GM21360 (cell line): Measurements from ENCODE around the gene P2RX3.
A peak's percentile ranks its signal among the peaks of the same experiment; 100 is the strongest.
"Not testable (repeated sequence)": the region's sequence is repeated elsewhere in the genome, so short reads cannot be mapped to it uniquely, and the experiment has no call there.

Experiments used
- ATAC-seq: cut with Tn5 transposase; IDR thresholded peaks from one replicate; pipeline ENCODE4 v1.9.1; 2021; ENCODE audit warnings: mild to moderate bottlenecking, moderate library complexity; ENCODE audit not compliant: unreplicated experiment

The P2RX3 gene

GRCh38 chr11:57394203-57394965, 56.2 kb downstream of the P2RX3 start:
- ATAC-seq: no peak

DNA sequence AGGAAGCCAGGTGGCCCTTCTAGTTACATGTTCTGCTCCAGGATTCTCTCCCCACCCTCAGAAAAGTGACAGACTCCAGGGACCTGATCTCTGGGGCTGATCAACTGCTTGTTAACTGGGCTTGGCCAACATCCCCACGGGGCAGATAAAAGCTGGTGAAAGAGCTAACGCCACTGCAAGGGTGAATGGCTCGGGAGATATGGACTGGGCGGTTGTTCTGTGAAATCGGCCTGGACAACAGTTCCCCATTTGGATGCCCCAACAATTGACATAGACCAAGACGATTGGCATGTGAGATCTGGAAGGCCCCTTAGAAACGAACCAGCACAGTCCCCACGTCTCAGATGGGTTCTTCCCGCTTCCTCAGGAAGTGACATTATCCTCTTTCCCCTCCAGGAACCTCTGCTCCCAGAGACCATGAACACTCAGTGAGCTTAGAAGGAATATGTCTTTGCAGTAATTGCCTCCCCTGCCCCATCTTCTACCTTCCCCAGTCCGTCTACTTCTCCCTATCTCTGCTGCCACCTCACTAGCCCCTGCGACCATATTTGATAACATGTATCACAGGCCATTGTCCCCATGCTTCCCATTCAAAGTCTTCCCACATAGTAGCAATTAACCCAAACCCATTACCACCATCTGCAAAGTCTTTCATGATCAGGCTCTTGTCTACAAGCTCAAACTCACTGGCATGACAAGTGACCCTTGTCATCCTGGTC, 57.9 kb downstream of the P2RX3 start:
- no peak for ATAC-seq

- no peak for ATAC-seq
These were observed 58.6 kb downstream of the P2RX3 start for GRCh38 chr11:57396744-57397143.

DNA sequence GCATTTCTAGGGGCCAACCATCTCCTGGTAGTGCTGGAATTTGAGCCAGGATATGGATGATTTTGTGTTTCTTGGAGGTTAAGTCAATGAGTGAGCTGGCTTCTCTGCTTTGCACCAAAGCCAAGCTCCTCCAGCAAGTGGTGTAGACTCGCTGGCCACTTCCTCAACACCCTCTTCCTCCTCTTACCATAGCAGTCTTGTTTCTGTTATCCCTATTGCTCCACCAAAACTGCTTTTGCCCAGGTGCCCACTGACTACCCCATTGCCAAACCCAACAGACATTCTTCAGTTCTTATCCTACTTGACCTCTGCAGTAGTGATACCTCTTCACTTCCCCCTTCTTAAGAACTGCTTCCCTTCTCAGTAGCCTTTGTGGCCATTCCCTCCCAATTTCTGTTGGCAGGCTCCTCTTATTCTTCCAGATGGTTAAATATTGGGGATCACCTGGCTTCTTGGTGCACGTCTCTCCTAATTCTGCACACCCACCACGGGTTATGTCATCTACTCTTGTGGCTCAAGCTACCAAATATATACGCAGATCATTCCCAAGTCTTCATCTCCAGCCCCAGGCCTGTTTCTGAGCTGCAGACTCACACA, 59.3 kb downstream of the P2RX3 start:
- ATAC-seq: no peak

DNA sequence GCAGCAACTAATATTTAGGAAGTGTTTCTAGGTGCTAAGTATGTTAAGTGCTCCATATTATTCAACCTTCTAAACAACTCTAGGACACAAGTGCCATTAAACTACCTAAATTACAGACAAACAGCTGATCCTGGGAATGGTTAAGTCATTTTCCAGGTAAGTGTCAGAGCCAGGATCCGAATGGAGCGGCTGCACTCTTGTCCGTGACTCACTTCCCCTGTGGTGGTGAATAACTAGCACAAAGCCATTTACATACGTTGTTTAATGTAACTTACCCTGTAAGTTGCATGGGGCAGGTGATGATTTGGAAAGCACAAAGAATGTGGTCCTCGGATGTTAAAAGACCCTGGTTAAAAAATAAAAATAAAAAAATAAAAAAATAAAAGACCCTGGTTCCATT, 61.1 kb downstream of the P2RX3 start:
- ATAC-seq: no peak

- no peak for ATAC-seq
These were observed 61.9 kb downstream of the P2RX3 start for GRCh38 chr11:57399972-57400578.

DNA sequence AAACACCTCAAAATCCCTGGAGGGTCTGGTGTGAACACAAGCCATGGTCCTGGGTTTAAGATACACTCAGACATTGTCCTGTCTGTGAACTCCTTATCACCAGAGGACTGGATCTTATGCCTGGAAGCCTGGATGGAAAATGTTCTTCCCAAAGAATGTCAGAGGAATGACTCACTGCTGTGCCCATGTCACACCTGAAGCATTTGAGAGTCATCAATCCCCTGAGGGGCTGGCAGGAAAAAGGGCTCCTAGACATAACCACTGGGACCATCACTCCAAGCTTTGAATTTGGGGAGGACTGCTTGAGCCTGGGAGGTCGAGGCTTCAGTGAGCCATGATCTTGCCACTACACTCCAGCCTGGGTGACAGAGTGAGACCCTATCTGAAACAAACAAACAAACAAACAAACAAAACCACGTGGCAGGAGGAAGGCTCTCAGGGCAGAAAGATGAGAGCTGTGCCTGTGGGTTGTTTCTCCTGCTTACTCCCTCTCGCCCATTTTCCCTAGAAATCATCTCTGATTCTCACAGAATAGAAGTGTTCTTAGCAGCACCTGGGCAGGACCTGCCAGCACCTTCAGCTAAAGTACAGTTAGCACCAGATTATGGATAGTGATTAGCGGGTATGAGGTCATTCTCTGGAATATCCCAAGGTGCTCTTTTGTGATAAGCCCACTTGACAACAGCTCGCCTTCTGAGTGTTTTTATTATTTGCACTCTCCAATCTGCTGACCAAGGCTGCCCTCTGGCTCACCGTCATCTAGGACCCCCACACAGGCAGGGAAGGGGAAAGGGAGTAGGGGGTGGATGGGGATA, 64.2 kb downstream of the P2RX3 start:
- ATAC-seq: no peak

GRCh38 chr11:57403003-57403801, 65.0 kb downstream of the P2RX3 start:
- ATAC-seq: not testable (repeated sequence)

DNA sequence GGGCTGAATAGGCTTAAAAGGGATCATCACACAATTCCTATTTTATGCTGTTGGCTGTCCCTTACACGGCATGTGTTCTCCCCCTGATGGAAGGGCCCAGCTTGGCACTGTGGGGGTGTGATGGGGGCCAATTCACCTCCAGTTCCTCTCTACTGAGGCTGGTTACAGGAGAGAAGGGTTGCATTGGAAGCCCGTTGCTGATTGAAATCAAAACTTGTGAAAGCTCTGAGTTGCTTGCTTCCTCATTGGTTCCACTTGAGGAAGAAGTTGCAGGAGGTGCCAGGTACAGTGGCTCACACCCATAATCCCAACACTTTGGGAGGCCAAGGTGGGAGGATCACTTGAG, 65.6 kb downstream of the P2RX3 start:
- no peak for ATAC-seq

- ATAC-seq: no peak
These were observed 67.2 kb downstream of the P2RX3 start for GRCh38 chr11:57405271-57405860.

GRCh38 chr11:57406337-57406904, 68.3 kb downstream of the P2RX3 start:
- peak; percentile 88 for ATAC-seq

GRCh38 chr11:57407010-57407920, 69.1 kb downstream of the P2RX3 start:
- no peak for ATAC-seq

DNA sequence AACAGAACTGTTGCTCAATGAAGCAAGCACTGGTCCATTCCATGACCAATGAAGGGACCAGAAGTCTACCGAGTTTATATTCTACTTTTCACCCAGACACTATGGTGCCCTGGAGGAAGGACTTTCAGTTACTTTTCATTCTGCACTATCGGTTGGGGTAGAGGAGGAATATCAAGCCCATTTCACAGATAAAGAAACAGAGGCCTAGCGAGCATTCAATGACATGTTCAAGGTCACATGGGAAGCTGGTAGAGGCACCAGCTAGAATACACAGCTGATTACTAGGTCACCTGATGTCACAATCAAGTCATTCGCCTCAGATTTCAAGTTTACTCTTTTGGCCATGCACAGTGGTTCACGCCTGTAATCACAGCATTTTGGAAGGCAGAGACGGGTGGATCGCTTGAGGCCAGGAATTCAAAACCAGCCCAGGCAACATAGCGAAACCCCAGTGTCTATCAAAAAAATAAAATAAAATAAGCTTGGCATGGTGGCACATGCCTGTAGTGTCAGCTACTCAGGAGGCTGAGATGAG, 69.9 kb downstream of the P2RX3 start:
- ATAC-seq: no peak

GRCh38 chr11:57408771-57409170, 70.6 kb downstream of the P2RX3 start:
- ATAC-seq: no peak

- ATAC-seq: no peak
These were observed 71.4 kb downstream of the P2RX3 start for GRCh38 chr11:57409321-57410100.

GRCh38 chr11:57410287-57410686, 72.1 kb downstream of the P2RX3 start:
- no peak for ATAC-seq

GRCh38 chr11:57413681-57414080, 75.5 kb downstream of the P2RX3 start:
- ATAC-seq: no peak
